Fibroblast of pulmonary artery (primary cell): ENCODE measurements around the gene POPDC2.

Experiments
- DNase-seq: peaks from one replicate; pipeline ENCODE4 v3.0.0-alpha.2; 2010; ENCODE audit warnings: low read depth
- H3K4me3 ChIP-seq: replicated peaks from 2 replicates; pipeline ENCODE4 v1.5.1; 2011; ENCODE audit warnings: low read depth, mild to moderate bottlenecking, control low read depth, low read length, moderate library complexity
- TF ChIP-seq, protein P1 (sequence below): IDR thresholded peaks from 2 replicates; pipeline ENCODE4 v1.5.1; 2011; ENCODE audit warnings: mild to moderate bottlenecking, control low read depth, low read length, inconsistent platforms; ENCODE audit errors: missing control alignments

Gene POPDC2

DNA sequence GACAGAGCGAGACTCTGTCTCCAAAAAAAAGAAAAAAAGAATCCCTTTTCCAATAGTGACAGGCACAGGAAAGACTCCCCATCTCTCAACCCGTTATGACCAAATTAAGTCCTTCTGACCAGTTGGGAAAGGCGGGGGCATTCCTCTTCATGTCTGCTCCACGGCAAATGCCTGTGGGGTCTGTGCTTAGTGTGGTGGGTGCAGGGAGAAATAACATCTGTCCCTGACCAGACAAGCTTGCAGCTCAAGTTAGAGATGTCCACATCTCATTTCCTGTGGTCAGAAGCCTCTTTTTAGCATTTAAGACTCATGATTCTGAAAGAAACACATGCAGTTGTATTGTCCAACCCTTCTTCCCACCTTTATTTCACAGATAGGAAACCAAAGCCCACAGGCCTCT is 46.5 kb downstream of the POPDC2 start:
- DNase-seq: no peak
- TF ChIP-seq, protein P1, sequence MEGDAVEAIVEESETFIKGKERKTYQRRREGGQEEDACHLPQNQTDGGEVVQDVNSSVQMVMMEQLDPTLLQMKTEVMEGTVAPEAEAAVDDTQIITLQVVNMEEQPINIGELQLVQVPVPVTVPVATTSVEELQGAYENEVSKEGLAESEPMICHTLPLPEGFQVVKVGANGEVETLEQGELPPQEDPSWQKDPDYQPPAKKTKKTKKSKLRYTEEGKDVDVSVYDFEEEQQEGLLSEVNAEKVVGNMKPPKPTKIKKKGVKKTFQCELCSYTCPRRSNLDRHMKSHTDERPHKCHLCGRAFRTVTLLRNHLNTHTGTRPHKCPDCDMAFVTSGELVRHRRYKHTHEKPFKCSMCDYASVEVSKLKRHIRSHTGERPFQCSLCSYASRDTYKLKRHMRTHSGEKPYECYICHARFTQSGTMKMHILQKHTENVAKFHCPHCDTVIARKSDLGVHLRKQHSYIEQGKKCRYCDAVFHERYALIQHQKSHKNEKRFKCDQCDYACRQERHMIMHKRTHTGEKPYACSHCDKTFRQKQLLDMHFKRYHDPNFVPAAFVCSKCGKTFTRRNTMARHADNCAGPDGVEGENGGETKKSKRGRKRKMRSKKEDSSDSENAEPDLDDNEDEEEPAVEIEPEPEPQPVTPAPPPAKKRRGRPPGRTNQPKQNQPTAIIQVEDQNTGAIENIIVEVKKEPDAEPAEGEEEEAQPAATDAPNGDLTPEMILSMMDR: no peak
- H3K4me3 ChIP-seq: no peak overlapping the region

- no peak overlapping the region for H3K4me3 ChIP-seq
- DNase-seq: no peak
- TF ChIP-seq, protein P1: no peak
Measured at GRCh38 chr3:119613201-119613600, 47.2 kb downstream of the POPDC2 start.

GRCh38 chr3:119611664-119612063 is 48.7 kb downstream of the POPDC2 start:
- no peak overlapping the region for H3K4me3 ChIP-seq
- no peak for DNase-seq
- TF ChIP-seq, protein P1: no peak

DNA sequence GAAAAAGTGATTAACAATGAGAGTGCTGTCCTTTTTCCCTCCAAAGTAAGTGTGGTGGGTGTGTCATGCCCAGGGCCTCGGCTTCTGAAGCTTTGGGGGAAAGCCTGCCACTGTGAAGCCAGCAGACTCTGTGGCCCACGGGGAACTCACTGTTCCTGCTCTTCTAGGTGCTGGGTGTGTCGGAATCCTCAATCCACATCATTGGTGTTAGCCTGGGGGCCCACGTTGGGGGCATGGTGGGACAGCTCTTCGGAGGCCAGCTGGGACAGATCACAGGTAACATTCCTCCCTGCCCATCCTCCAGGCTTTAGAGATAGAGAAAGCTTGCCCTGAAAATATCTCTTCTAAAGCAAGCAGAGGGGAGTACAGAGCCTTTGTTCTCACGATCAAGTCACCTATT is 51.1 kb downstream of the POPDC2 start:
- TF ChIP-seq, protein P1: no peak
- no peak overlapping the region for H3K4me3 ChIP-seq
- DNase-seq: no peak

DNA sequence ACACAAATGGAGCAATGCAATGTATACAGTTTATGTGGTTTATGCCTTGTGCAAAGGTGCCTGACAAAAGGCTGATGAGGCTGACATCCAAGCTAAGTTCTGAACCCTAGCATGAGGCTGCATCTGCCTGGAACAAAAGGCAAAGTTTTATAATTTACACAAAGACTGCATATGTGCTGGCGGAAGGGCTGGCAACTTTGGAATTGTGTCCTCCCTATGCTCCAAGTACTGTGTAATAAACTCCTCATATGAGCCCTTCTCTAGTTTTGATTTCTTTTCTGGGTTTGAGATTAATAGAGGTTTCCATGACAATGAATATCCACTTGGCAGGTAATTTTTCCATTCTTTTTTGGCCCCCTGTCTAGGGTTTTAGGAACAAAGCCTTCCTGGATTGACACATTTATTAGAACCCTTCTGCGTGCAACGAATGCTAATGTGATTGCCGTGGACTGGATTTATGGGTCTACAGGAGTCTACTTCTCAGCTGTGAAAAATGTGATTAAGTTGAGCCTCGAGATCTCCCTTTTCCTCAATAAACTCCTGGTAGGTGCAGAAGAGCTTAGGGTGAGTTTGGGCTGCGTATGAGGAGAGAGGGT is 51.9 kb downstream of the POPDC2 start:
- H3K4me3 ChIP-seq: no peak overlapping the region

DNA sequence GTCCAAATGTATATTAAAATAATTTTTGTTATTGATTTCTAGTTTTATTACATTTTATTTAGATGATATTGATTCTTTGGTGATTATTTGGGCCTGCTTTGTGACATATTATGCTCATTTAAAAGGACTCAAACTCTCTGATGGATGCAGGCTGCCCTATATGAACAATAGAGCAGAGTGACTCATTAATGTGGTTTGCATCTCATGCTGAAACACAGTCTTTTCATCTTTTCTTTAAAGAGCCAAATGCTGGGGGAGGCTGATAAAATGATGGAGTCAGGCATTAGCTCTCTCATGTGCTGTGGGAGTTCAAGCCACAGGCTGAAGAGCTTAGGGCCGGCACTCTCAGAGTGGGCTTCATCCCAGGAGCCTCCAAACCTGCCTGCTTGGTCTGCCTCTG is 55.5 kb downstream of the POPDC2 start:
- TF ChIP-seq, protein P1: no peak
- H3K4me3 ChIP-seq: no peak overlapping the region
- peak; percentile 75 for DNase-seq

More for the DNA sequence above, 51.9 kb downstream of the POPDC2 start:
- TF ChIP-seq, protein P1: no peak
- DNase-seq: no peak

GRCh38 chr3:119602676-119603075 is 57.7 kb downstream of the POPDC2 start:
- no peak for DNase-seq
- TF ChIP-seq, protein P1: no peak
- H3K4me3 ChIP-seq: no peak overlapping the region
